ENCODE results near the gene ADAM15.

DNA sequence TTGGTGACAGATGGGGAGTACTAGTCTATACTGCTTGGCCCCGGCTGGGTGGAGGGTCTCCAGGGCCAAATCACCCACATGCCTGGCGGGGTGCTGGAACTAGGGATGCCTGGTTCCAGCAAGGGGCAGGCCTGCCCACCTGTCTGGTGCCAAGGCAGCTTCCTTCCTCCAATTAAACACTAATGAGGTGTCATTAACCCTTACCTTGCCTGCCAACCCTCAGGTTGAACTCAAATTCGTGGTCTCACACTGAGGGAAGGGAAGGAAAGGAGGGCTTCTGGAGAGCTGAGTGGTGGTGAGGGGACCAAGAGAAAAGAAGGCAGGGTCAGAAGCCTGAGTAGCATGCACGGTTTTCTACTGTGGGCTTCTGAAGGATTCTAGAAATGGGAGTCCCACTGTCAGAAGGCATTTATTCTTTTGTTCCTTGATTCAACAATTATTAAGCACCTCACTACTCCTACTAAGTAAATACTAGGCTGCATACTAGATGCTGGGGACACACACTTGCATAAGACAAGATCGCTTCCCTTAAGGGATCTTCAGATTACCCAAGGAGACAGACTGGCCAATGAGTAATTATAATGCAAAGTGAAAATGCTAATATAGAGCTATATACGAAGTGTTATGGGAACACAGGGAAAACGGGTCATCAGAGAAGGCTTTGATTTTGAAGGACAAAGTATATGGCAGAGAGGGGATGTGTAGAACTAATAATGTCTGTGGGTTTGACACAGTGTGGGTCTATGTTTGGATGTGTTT, 21.6 kb downstream of the ADAM15 start:
- TF ChIP-seq, protein P1, sequence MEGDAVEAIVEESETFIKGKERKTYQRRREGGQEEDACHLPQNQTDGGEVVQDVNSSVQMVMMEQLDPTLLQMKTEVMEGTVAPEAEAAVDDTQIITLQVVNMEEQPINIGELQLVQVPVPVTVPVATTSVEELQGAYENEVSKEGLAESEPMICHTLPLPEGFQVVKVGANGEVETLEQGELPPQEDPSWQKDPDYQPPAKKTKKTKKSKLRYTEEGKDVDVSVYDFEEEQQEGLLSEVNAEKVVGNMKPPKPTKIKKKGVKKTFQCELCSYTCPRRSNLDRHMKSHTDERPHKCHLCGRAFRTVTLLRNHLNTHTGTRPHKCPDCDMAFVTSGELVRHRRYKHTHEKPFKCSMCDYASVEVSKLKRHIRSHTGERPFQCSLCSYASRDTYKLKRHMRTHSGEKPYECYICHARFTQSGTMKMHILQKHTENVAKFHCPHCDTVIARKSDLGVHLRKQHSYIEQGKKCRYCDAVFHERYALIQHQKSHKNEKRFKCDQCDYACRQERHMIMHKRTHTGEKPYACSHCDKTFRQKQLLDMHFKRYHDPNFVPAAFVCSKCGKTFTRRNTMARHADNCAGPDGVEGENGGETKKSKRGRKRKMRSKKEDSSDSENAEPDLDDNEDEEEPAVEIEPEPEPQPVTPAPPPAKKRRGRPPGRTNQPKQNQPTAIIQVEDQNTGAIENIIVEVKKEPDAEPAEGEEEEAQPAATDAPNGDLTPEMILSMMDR (IDR thresholded peaks at IDR 0.05; ENCODE audit: poor library complexity, severe bottlenecking): no peak
- no peak for TF ChIP-seq SMC3 (conservative IDR thresholded peaks at IDR 0.05; ENCODE audit: poor library complexity)
- TF ChIP-seq, protein P2, sequence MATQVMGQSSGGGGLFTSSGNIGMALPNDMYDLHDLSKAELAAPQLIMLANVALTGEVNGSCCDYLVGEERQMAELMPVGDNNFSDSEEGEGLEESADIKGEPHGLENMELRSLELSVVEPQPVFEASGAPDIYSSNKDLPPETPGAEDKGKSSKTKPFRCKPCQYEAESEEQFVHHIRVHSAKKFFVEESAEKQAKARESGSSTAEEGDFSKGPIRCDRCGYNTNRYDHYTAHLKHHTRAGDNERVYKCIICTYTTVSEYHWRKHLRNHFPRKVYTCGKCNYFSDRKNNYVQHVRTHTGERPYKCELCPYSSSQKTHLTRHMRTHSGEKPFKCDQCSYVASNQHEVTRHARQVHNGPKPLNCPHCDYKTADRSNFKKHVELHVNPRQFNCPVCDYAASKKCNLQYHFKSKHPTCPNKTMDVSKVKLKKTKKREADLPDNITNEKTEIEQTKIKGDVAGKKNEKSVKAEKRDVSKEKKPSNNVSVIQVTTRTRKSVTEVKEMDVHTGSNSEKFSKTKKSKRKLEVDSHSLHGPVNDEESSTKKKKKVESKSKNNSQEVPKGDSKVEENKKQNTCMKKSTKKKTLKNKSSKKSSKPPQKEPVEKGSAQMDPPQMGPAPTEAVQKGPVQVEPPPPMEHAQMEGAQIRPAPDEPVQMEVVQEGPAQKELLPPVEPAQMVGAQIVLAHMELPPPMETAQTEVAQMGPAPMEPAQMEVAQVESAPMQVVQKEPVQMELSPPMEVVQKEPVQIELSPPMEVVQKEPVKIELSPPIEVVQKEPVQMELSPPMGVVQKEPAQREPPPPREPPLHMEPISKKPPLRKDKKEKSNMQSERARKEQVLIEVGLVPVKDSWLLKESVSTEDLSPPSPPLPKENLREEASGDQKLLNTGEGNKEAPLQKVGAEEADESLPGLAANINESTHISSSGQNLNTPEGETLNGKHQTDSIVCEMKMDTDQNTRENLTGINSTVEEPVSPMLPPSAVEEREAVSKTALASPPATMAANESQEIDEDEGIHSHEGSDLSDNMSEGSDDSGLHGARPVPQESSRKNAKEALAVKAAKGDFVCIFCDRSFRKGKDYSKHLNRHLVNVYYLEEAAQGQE (IDR thresholded peaks at IDR 0.05; ENCODE audit: borderline replicate concordance): no peak
- no peak for TF ChIP-seq MXI1 (conservative IDR thresholded peaks at IDR 0.05; ENCODE audit: poor library complexity, severe bottlenecking)
- no peak for TF ChIP-seq POLR2AphosphoS5 (IDR thresholded peaks at IDR 0.05)

Measured in neural cell (in vitro differentiated cells).